G401.6 (cell line): ENCODE data around the gene OSBPL1A.
A peak's percentile ranks its signal among the peaks of the same experiment; 100 is the strongest.

ENCODE experiments used
- FAIRE-seq: peaks from 2 replicates; lab custom pipeline; 2012; peaks lifted over from hg19 to GRCh38; lab: Jason Lieb, UNC

Gene OSBPL1A

GRCh38 chr18:24333084-24333483 is 64.5 kb downstream of the OSBPL1A start:
- no peak for FAIRE-seq

GRCh38 chr18:24326211-24326610 is 71.4 kb downstream of the OSBPL1A start:
- no peak for FAIRE-seq

DNA sequence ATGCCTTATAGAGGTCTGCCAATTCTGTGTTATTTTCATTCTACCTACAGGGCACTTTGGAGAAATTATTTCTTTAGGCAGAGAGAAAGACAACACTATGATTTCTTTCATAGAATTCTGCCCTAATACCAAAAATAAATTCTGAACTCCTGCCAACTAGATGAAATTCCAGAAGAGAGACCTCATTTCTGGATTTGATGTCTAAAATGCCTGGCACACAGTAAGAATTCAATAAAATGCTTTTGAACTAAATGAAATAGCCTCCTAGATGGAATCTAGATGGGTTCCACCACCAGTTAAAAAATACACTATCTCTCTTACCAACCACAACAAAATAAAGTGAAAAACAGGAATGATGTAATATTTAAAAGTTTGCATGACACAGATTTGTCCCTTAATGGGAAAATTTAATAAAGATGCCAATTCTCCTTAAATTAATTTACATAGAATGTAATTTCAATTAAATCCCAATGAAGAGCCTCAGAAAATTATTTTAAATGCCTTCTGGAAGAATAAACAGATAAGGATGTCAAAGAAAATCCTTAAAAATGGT is 75.0 kb downstream of the OSBPL1A start:
- no peak for FAIRE-seq

- FAIRE-seq = no peak
Measured at GRCh38 chr18:24321071-24321470, 76.6 kb downstream of the OSBPL1A start.

- no peak for FAIRE-seq
Measured at GRCh38 chr18:24319757-24320156, 77.9 kb downstream of the OSBPL1A start.

GRCh38 chr18:24317370-24317769 is 80.3 kb downstream of the OSBPL1A start:
- FAIRE-seq = no peak

GRCh38 chr18:24315170-24315569 is 82.5 kb downstream of the OSBPL1A start:
- FAIRE-seq = no peak

DNA sequence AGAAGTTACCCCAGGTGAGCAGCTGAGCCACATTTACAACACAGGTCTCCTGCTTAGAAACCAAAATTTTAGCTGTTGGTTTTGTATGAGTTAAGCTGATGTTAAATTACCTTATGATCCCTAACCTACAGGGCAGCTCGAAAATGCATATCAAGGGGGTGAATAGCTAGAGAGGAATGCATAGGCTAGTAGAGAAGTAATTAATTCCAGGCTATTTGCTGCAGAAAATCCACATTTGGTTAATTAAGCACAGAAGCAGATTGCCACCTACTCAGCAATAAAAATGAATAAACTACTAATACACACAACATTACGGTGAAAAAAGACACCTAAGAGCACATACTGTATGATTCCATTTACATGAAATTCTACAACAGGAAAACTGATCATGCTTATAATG is 91.4 kb downstream of the OSBPL1A start:
- no peak for FAIRE-seq

GRCh38 chr18:24300703-24301102 is 96.9 kb downstream of the OSBPL1A start:
- FAIRE-seq = no peak

- FAIRE-seq = no peak
Measured at GRCh38 chr18:24296276-24296675, 101.3 kb downstream of the OSBPL1A start.

- no peak for FAIRE-seq
Measured at GRCh38 chr18:24293254-24293653, 104.4 kb downstream of the OSBPL1A start.

- FAIRE-seq = peak; percentile 82
Measured at GRCh38 chr18:24278591-24278990, 119.0 kb downstream of the OSBPL1A start.

DNA sequence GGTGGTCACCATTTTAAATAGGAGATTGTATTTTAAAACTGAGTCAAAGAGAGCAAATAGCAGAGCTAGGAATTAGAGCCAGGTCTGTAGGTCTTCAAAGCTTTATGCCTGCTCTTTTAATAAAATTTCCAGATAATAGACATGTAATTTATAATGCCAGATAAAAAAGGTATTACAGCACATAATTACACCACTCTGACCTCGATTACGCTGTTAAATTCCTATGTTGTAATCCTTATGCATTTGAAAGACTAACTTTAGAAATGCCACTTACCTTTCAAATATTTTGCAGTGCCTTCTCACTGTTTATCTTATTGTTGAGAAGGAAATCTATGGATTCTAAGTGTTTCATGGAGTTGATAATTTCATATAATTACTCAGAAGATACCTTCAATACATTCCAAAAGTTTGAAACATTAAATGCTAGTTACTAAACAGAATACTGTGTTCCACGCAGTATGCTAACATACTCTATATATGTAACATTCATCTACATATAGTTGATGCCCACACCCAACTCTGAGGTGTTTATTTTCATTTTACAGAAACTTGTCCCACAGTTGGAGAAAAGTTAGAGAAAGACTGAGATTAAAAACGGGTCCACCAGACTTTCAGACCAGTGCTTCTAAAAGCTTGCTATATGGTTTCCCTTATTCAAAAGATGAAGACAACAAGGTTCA is 120.0 kb downstream of the OSBPL1A start:
- FAIRE-seq = peak; percentile 73

DNA sequence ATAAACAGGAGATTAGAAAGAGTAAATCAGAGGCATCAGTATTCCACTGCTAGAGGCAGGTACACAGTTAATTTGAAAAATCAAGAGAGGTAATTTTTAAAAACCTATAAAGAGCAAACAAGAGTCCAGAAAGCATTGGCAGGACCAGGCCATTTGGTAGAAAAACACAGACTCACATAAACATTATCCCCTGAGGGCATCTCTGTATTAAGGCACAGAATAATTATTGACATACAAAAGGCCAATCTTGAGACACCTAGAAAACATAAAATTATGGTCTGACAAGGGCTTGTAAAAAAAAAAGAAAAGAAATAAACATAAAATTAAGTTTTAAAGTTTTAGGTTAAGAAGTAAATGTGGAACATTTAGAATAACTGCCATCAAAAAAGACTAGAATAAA is 120.6 kb downstream of the OSBPL1A start:
- FAIRE-seq = no peak

- FAIRE-seq = no peak
Measured at GRCh38 chr18:24274837-24275236, 122.8 kb downstream of the OSBPL1A start.

DNA sequence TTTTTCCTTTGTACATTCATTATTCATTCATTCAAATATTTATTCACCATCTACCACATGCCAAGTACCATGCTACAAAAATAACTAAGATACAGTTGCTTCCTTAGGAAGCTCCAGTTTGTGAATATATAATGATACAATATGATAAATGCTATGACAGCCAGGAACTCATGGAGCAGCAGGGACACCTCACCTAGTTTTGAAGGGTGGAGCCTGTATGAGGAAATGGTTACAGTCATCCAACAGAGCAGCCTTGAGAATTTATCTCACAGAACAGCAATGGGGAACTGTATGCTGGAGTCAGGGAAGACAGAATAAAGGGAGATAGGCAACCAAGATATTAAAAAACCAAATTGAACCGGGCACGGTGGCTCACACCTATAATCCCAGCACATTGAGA is 124.0 kb downstream of the OSBPL1A start:
- no peak for FAIRE-seq

DNA sequence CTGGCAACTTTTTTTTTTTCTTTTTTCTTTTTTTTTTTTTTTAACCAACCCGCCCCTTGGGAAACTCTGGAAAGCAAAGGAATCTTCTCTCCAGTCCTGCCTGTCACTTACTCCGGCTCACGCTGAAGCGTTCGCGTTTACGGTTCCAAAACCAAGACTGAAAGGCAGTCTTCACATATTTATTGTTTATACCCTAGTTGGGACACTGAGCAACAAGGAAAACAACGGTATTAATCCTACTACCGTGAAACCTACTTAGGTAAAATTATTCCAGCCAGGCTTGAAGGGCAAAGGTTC is 125.4 kb downstream of the OSBPL1A start:
- peak; percentile 94 for FAIRE-seq

- no peak for FAIRE-seq
Measured at GRCh38 chr18:24271381-24272228, 126.0 kb downstream of the OSBPL1A start.

DNA sequence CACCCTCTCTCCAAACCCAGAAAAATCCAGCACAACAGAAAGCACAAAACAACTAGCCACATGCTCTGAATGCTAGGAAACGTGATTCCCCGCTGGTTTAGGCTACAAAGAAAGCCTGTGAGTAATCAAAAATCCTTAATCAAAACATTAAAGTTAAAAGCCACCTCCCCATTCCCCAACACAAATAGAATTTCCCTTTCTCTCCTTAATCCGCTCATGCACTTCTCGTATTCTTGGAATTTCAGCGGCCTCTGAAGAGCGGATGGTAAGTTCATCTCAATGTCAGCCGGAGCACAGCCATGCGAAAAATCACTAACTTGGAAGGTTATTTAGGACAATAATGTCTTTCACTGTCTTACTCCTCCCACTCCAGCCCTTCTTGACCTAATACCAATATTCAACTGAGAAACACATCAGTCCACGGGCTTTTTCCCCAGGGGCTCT is 126.7 kb downstream of the OSBPL1A start:
- peak; percentile 98 for FAIRE-seq

- no peak for FAIRE-seq
Measured at GRCh38 chr18:24270358-24270936, 127.2 kb downstream of the OSBPL1A start.

DNA sequence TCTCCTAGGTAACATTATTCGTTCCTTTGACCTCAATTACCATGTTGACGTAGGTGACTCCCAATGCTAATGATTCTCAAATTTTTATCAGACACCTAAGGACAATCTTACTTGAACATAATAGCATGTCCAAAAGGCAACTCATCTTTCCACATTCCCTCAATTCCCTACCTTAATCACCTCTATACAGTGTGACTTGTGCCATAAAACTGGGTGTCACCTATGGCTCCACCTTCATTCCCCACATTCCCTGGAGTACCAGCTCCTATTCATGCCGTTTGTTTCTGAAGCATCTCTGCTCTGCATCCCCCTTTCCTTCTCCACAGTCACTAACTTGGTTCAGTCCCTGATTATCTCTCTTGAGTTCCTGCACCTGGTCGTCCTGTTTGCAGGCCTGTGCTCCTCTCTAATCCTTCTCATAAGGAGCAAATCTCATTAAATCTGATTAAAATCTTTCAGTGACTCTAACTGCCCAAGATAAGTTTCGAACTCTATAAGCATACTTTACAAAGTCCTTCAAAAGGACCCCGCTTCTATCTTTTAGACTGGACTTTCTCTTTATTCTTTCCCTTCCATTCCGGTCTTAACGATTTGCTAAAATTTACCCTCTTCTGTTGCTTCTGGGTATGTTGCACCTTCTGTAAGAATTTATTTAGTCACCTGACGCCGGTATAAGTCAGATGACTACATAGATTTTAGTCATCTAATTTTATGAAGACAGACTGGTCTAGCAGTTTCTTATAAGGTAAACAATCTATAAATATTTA is 128.7 kb downstream of the OSBPL1A start:
- FAIRE-seq = no peak

GRCh38 chr18:24267878-24268277 is 129.7 kb downstream of the OSBPL1A start:
- no peak for FAIRE-seq
